Tibial artery (tissue), 4 donors: Measurements from ENCODE around the gene GALNTL6.

Source experiments
- DNase-seq, 2 donors: peaks; one replicate each; pipeline ENCODE4 v3.0.0-alpha.2; 2019
- H3K27ac ChIP-seq, 2 donors: fragments of 200-600 bp; sonication (generic) in 1 of 2; 1 replicate in 1 of 2; 2 replicates in 1 of 2; pipeline ENCODE4 v1.5.1; 2018 to 2019; ENCODE audit warnings: mild to moderate bottlenecking in 1 of 2
- H3K27me3 ChIP-seq, 2 donors: fragments of 200-600 bp; sonication (generic) in 1 of 2; one replicate each; pipeline versions ENCODE4 v1.5.1 to v1.6.0; 2016 to 2019
- H3K36me3 ChIP-seq, 3 donors: fragments of 200-600 bp; sonication (generic) in 2 of 3; one replicate each; pipeline ENCODE4 v1.5.1; 2016 to 2019; ENCODE audit warnings: mild to moderate bottlenecking in 2 of 3
- H3K4me1 ChIP-seq, 4 donors: fragments of 200-600 bp; sonication (generic) in 2 of 4; 1 replicate in 3 of 4; 2 replicates in 1 of 4; pipeline ENCODE4 v1.5.1; 2016 to 2019
- H3K4me3 ChIP-seq, 2 donors: fragments of 200-600 bp; sonication (generic) in 1 of 2; 1 replicate in 1 of 2; 2 replicates in 1 of 2; pipeline ENCODE4 v1.5.1; 2018 to 2019; ENCODE audit warnings: mild to moderate bottlenecking in 2 of 2
- H3K9me3 ChIP-seq, 3 donors: fragments of 200-600 bp; sonication (generic) in 1 of 3; one replicate each; pipeline ENCODE4 v1.5.1; 2016 to 2019
- CTCF ChIP-seq, 2 experiments: fragments of 200-600 bp in 1 of 2; fragments of 450-650 bp in 1 of 2; IDR thresholded peaks; one replicate each; pipeline ENCODE4 v1.5.1; 2017 to 2019; ENCODE audit warnings: antibody characterized with exemption in 2 of 2, mild to moderate bottlenecking in 1 of 2, moderate library complexity in 1 of 2
- intact Hi-C: fragments of 100-400 bp; cut with DNase I; formaldehyde crosslinking; loops from one replicate; pipeline ENCODE4 v1.15.0; 2023; ENCODE audit warnings: low total_unique reads

The GALNTL6 gene

GRCh38 chr4:172997217-172997609, 1184.0 kb downstream of the GALNTL6 start:
- no peak overlapping the region for H3K27ac ChIP-seq

GRCh38 chr4:172997856-172998255, 1184.7 kb downstream of the GALNTL6 start:
- intact Hi-C loops, result no loop called here
- peaks cover 0 to 32% (median 10%) of the 10 kb centered on the region in 4 donors for H3K4me1 ChIP-seq
- no peak for TF ChIP-seq CTCF (IDR thresholded peaks at IDR 0.05)
- H3K27me3 ChIP-seq, result no peaks in the 10 kb centered on the region
- peak overlapping the region; percentile 29 to 35 for H3K27ac ChIP-seq
- H3K9me3 ChIP-seq, result no peaks in the 10 kb centered on the region
- DNase-seq, result no peak
- no peaks in the 10 kb centered on the region for H3K36me3 ChIP-seq
- no peak overlapping the region for H3K4me3 ChIP-seq

More at GRCh38 chr4:172997217-172997609, 1184.0 kb downstream of the GALNTL6 start:
- Histone ChIP-seq H3K9me3 (no peaks in the 10 kb centered on the region), H3K27me3 (no peaks in the 10 kb centered on the region), H3K4me3 (no peak overlapping the region), H3K4me1 (peaks cover 0 to 32% (median 10%) of the 10 kb centered on the region in 4 donors), H3K36me3 (no peaks in the 10 kb centered on the region)
- DNase-seq, result no peak
- no peak for TF ChIP-seq CTCF (IDR thresholded peaks at IDR 0.05)
- intact Hi-C loops, result no loop called here

- no peaks in the 10 kb centered on the region for H3K36me3 ChIP-seq
- H3K27me3 ChIP-seq, result no peaks in the 10 kb centered on the region
- no peak for TF ChIP-seq CTCF (IDR thresholded peaks at IDR 0.05)
- H3K9me3 ChIP-seq, result no peaks in the 10 kb centered on the region
- H3K27ac ChIP-seq, result peak overlapping the region; percentile 35 to 36
- peaks cover 0 to 32% (median 10%) of the 10 kb centered on the region in 4 donors for H3K4me1 ChIP-seq
- no peak overlapping the region for H3K4me3 ChIP-seq
- no peak for DNase-seq
- intact Hi-C loops, result no loop called here
Observed at GRCh38 chr4:172998527-172999469, 1185.6 kb downstream of the GALNTL6 start.

GRCh38 chr4:173001571-173001970, 1188.4 kb downstream of the GALNTL6 start:
- H3K4me1 ChIP-seq, result peaks cover 0 to 45% (median 18%) of the 10 kb centered on the region in 4 donors
- intact Hi-C loops, result no loop called here
- no peaks in the 10 kb centered on the region for H3K27me3 ChIP-seq
- H3K9me3 ChIP-seq, result no peaks in the 10 kb centered on the region
- H3K4me3 ChIP-seq, result no peak overlapping the region
- H3K27ac ChIP-seq, result no peak overlapping the region
- no peaks in the 10 kb centered on the region for H3K36me3 ChIP-seq
- TF ChIP-seq CTCF (IDR thresholded peaks at IDR 0.05), result no peak
- DNase-seq, result no peak

- H3K4me3 ChIP-seq, result no peak overlapping the region
- no peak for DNase-seq
- intact Hi-C loops, result no loop called here
- no peaks in the 10 kb centered on the region for H3K27me3 ChIP-seq
- no peak overlapping the region for H3K27ac ChIP-seq
- H3K36me3 ChIP-seq, result no peaks in the 10 kb centered on the region
- no peak for TF ChIP-seq CTCF (IDR thresholded peaks at IDR 0.05)
- peaks cover 0 to 32% (median 16%) of the 10 kb centered on the region in 4 donors for H3K4me1 ChIP-seq
- no peaks in the 10 kb centered on the region for H3K9me3 ChIP-seq
Observed at GRCh38 chr4:173002830-173003561, 1189.8 kb downstream of the GALNTL6 start.
